Sciatic nerve (tissue), 2 donors: Measurements from ENCODE around the gene YIPF6. TPM values are rescaled to one million over a fixed set of nuclear protein-coding genes. Genes with fewer than 3 reads are reported as not detected.

ENCODE experiments used
- ATAC-seq: fragments of 200-7000 bp; cut with Tn5 transposase; one replicate; pipeline ENCODE4 v1.9.1; 2020; ENCODE audit warnings: mild to moderate bottlenecking, moderate library complexity
- DNase-seq: peaks from one replicate; pipeline ENCODE4 v3.0.0-alpha.2; 2020; ENCODE audit warnings: low spot score
- intact Hi-C: fragments of 100-400 bp; cut with DNase I; formaldehyde crosslinking; loops from one replicate; pipeline ENCODE4 v1.14.2; 2022
- total RNA-seq: library from RNA; stranded (reverse); fragmentation: NEBNext Ultra II Directional; extraction: Animal tissue kit (Norgen Biotek cat#: 25700); gene quantifications from one replicate; pipeline ENCODE4 v1.2.1, GENCODE V29; 2021
- donor health status: DM: no; HTN: no; CAD: no.
- donor health status: DM: no; HTN: no; CAD: no.

Gene YIPF6
- total RNA-seq, 1 donor from 2014 or later = 43.2 TPM

DNA sequence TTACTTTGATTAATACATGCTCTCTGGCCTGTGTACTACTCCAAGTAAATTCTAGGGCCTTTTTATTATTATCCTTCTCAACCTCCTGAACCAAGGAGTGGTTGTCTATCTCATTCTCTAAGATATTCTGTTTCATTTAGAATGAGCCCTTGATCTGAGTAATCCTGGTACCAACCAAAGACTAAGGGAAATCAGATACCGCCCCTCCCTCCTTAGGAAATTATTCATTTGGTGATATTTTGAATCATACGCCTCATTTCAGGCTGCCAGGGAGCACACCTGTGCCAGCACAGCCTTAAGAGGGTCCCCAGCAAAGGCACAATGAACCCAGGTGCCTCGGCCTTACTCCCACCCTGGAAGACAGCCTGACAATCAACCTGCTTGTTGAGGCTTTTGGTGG lies 75.4 kb downstream of the YIPF6 start:
- intact Hi-C loops = no loop called here
- no peak for ATAC-seq
- no peak for DNase-seq

DNA sequence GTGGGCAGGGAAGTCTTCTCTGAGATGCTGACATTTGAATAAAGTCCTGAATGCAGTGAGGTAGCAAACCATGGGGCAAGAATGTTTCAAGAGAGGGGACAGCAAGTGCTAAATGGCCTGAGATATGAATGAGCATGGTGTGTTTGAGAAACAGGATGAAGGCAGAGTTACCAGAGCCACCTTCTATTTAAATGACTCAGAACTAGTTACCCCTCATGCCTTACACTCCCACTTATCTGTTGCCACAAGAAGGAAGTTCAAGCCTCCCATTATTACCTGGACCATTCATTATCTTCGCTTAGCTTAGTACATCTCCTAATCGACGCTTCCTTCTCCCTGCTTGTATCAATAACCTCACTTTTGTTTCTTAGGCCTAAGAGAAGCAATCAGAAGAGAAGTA lies 81.0 kb downstream of the YIPF6 start:
- DNase-seq (no peak), ATAC-seq (no peak)
- intact Hi-C loops = no loop called here

DNA sequence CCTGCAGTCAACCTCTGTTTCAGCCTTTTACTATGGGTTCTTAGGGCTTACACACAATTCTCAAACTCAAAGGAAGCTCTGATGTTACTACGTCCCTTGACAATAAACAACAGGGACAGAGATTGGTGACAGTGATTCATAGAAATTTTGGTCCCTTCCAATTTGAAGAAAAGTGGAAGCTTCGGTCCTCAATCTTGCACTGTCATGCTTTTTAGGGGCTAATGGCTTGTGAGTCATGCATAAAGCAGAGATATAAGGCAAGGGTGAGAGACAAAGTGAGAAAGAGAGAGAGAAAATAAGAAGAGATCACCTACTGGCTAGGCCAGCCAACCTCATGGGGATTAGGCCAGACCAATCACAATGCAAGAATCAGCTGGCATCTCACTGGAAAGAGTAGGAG lies 85.4 kb downstream of the YIPF6 start:
- intact Hi-C loops = no loop called here
- ATAC-seq (no peak), DNase-seq (no peak)

Other genes starting within 250 kb of the YIPF6 start
- gene OPHN1, start 65.6 kb upstream of the YIPF6 start, total RNA-seq = 19.6 TPM
- gene STARD8, start 148.6 kb downstream of the YIPF6 start, total RNA-seq = 24.2 TPM